ENCODE results near the gene CACNA1S.

DNA sequence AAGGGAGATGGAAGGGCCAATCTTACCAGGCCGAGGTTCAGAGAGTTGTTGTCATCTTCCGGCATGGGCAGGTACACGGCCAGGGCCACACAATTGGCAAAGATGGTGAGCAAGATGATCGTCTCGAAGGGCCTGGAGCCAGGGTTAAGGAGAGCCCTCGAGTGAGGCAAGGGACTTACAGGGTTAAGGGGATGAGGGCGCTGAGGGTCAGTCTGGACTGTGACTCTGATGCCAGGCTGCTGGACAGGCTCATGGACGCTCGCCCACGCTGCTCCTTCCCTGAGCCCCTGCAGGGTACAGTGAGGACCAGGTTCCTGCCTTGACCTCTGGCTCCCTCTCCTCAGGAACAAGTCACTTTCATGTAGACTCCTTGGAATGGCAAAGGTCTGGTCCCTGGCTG is 2.1 kb downstream of the CACNA1S start:
- TF ChIP-seq, protein P1, sequence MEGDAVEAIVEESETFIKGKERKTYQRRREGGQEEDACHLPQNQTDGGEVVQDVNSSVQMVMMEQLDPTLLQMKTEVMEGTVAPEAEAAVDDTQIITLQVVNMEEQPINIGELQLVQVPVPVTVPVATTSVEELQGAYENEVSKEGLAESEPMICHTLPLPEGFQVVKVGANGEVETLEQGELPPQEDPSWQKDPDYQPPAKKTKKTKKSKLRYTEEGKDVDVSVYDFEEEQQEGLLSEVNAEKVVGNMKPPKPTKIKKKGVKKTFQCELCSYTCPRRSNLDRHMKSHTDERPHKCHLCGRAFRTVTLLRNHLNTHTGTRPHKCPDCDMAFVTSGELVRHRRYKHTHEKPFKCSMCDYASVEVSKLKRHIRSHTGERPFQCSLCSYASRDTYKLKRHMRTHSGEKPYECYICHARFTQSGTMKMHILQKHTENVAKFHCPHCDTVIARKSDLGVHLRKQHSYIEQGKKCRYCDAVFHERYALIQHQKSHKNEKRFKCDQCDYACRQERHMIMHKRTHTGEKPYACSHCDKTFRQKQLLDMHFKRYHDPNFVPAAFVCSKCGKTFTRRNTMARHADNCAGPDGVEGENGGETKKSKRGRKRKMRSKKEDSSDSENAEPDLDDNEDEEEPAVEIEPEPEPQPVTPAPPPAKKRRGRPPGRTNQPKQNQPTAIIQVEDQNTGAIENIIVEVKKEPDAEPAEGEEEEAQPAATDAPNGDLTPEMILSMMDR (IDR thresholded peaks at IDR 0.05; ENCODE audit: insufficient read depth, low read depth, low read length), result no peak
- no peak for TF ChIP-seq EZH2 (IDR thresholded peaks at IDR 0.05; ENCODE audit: insufficient read depth, low read length)

Measured in astrocyte (in vitro differentiated cells and primary cell).